GM23248 (cell line): ENCODE measurements around the gene ITGB2.

ENCODE experiments used
- EZH2 ChIP-seq: fragments of 200-600 bp; sonication (generic); IDR thresholded peaks from 2 replicates; pipeline ENCODE4 v1.6.1; 2018; ENCODE audit warnings: antibody characterized with exemption, mild to moderate bottlenecking; ENCODE audit not compliant: insufficient read depth, poor library complexity, severe bottlenecking
- EZH2phosphoT487 ChIP-seq: fragments of 200-600 bp; sonication (generic); IDR thresholded peaks from 2 replicates; pipeline ENCODE4 v1.6.1; 2018; ENCODE audit warnings: antibody characterized with exemption, moderate library complexity, mild to moderate bottlenecking, low read depth; ENCODE audit not compliant: insufficient read depth

DNA sequence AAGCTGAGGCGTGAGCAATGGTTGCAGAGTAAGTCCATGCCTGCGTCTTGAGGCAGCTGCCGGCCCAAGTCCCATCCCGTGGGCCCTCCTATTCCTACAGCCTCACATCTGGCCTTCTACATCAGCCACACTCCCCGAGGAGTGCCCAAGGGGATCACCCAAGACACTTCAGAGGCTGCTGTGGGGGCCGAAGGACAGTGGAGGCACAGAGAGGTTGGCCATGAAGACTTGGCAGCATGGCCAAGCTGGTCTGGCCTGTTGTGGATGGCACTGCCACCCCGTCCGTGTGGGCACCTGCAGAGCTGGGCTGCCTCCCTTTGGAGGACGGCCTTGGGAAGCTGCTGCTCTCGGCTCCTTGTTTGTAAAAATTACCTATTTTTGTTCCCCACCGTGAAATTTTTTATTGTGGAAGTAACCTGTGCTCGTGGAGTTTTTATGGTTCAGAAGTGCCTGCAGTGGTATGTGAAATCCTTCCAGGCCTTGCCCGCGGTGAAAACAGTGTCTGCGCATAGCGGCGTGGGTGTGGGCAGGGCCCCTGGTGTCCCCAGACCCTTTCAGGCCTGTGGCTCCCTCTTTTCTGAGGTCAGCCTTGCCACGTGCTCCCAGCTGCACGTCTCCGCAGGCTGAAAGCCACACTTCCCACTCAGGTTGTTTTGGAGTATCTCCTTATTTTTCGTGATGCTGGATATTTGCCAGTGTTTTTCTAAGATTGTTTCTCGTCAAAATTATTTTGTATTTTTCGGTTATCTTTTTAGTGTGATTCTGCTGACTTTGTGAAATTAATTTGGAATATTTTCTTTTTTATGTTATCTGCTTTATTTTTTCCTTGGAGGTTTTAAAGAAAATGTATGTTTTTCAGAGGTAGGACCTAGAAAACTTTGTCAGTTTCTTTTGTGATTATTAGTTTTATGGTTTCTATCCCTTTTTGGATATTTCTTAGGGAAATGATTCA is 39.7 kb upstream of the ITGB2 start:
- TF ChIP-seq EZH2 = no peak
- no peak for TF ChIP-seq EZH2phosphoT487
